ENCODE measurements around the gene VAV2.

GRCh38 chr9:133970581-133971058 lies 21.5 kb downstream of the VAV2 start:
- TF ChIP-seq CTCF (IDR thresholded peaks at IDR 0.05; ENCODE audit: low read depth, low read length, missing input control) (no peak), RAD21 (IDR thresholded peaks at IDR 0.05) (no peak), JUND (IDR thresholded peaks at IDR 0.05) (no peak), TAF1 (conservative IDR thresholded peaks at IDR 0.05) (no peak), RXRA (IDR thresholded peaks at IDR 0.05) (no peak), MAX (IDR thresholded peaks at IDR 0.05) (no peak), GABPA (IDR thresholded peaks at IDR 0.05 in 1 of 2, conservative IDR thresholded peaks at IDR 0.05 in 1 of 2) (no peak), NR2F2 (IDR thresholded peaks at IDR 0.05) (no peak), REST (IDR thresholded peaks at IDR 0.05) (no peak)
- TF ChIP-seq, protein P1, sequence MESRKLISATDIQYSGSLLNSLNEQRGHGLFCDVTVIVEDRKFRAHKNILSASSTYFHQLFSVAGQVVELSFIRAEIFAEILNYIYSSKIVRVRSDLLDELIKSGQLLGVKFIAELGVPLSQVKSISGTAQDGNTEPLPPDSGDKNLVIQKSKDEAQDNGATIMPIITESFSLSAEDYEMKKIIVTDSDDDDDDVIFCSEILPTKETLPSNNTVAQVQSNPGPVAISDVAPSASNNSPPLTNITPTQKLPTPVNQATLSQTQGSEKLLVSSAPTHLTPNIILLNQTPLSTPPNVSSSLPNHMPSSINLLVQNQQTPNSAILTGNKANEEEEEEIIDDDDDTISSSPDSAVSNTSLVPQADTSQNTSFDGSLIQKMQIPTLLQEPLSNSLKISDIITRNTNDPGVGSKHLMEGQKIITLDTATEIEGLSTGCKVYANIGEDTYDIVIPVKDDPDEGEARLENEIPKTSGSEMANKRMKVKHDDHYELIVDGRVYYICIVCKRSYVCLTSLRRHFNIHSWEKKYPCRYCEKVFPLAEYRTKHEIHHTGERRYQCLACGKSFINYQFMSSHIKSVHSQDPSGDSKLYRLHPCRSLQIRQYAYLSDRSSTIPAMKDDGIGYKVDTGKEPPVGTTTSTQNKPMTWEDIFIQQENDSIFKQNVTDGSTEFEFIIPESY (IDR thresholded peaks at IDR 0.05) = no peak
